IgD-negative memory B cell (primary cell): ENCODE results near the gene NABP1. TPM values are rescaled to one million over a fixed set of nuclear protein-coding genes. Genes with fewer than 3 reads are reported as not detected.
A peak's percentile ranks its signal among the peaks of the same experiment; 100 is the strongest.

Experiments
- H3K27ac Mint-ChIP-seq, 3 donors: one replicate each; pipeline ENCODE4 v1.8.0; 2020 to 2022; ENCODE audit warnings: mild to moderate bottlenecking in 3 of 3, mixed read lengths in 3 of 3, moderate library complexity in 1 of 3
- H3K27me3 Mint-ChIP-seq: one replicate; pipeline ENCODE4 v1.8.0; 2021; ENCODE audit warnings: mixed read lengths
- H3K36me3 Mint-ChIP-seq: one replicate; pipeline ENCODE4 v1.8.0; 2020; ENCODE audit warnings: mild to moderate bottlenecking, mixed read lengths
- H3K4me1 Mint-ChIP-seq, 3 donors: one replicate each; pipeline ENCODE4 v1.8.0; 2020 to 2022; ENCODE audit warnings: mixed read lengths in 3 of 3, mild to moderate bottlenecking in 1 of 3
- H3K4me3 Mint-ChIP-seq, 4 donors: one replicate each; pipeline ENCODE4 v1.8.0; 2020 to 2022; ENCODE audit warnings: mild to moderate bottlenecking in 4 of 4, mixed read lengths in 4 of 4, moderate library complexity in 3 of 4
- H3K9me3 Mint-ChIP-seq, 3 donors: one replicate each; pipeline ENCODE4 v1.8.0; 2020 to 2021; ENCODE audit warnings: mixed read lengths in 3 of 3, mild to moderate bottlenecking in 1 of 3
- polyA plus RNA-seq: library from polyadenylated mRNA; unstranded; fragments of 300-500 nt; fragmentation: Illumina TruSeq; gene quantifications from one replicate; pipeline ENCODE4 v1.2.3, GENCODE V29; 2021

Gene NABP1
- polyA plus RNA-seq, 1 donor from 2014 or later: 12.4 TPM

GRCh38 chr2:191686066-191686465, 8.1 kb downstream of the NABP1 start:
- Mint-ChIP-seq H3K36me3 (peaks cover 4% of the 10 kb centered on the region), H3K9me3 (no peaks in the 10 kb centered on the region), H3K27ac (peak overlapping the region in 1 of 3 donors; percentile 33), H3K4me1 (peaks cover 18 to 29% (median 27%) of the 10 kb centered on the region in 3 donors), H3K4me3 (no peak overlapping the region), H3K27me3 (no peaks in the 10 kb centered on the region)

GRCh38 chr2:191686729-191687128, 8.8 kb downstream of the NABP1 start:
- no peak overlapping the region for H3K4me3 Mint-ChIP-seq
- H3K9me3 Mint-ChIP-seq: no peaks in the 10 kb centered on the region
- peaks cover 18 to 30% (median 28%) of the 10 kb centered on the region in 3 donors for H3K4me1 Mint-ChIP-seq
- peak overlapping the region in 1 of 3 donors; percentile 33 for H3K27ac Mint-ChIP-seq
- peaks cover 4% of the 10 kb centered on the region for H3K36me3 Mint-ChIP-seq
- no peaks in the 10 kb centered on the region for H3K27me3 Mint-ChIP-seq

- Mint-ChIP-seq H3K4me1 (peaks cover 14 to 22% (median 22%) of the 10 kb centered on the region in 3 donors), H3K4me3 (no peak overlapping the region), H3K27me3 (no peaks in the 10 kb centered on the region), H3K9me3 (no peaks in the 10 kb centered on the region), H3K36me3 (peaks cover 2% of the 10 kb centered on the region), H3K27ac (peak overlapping the region in 2 of 3 donors; percentile 52 to 89)
Observed at GRCh38 chr2:191687867-191688266, 9.9 kb downstream of the NABP1 start.

GRCh38 chr2:191688934-191689695, 11.2 kb downstream of the NABP1 start:
- Mint-ChIP-seq H3K4me1 (peaks cover 18 to 21% (median 21%) of the 10 kb centered on the region in 3 donors), H3K36me3 (peaks cover 2% of the 10 kb centered on the region), H3K27me3 (no peaks in the 10 kb centered on the region), H3K9me3 (no peaks in the 10 kb centered on the region), H3K27ac (peak overlapping the region in 2 of 3 donors; percentile 20 to 65), H3K4me3 (no peak overlapping the region)

- peaks cover 18 to 21% (median 21%) of the 10 kb centered on the region in 3 donors for H3K4me1 Mint-ChIP-seq
- peaks cover 2% of the 10 kb centered on the region for H3K36me3 Mint-ChIP-seq
- H3K27me3 Mint-ChIP-seq: no peaks in the 10 kb centered on the region
- no peaks in the 10 kb centered on the region for H3K9me3 Mint-ChIP-seq
- peak overlapping the region in 1 of 3 donors; percentile 65 for H3K27ac Mint-ChIP-seq
- no peak overlapping the region for H3K4me3 Mint-ChIP-seq
Observed at GRCh38 chr2:191690327-191690726, 12.4 kb downstream of the NABP1 start.

- H3K27me3 Mint-ChIP-seq: no peaks in the 10 kb centered on the region
- no peak overlapping the region for H3K4me3 Mint-ChIP-seq
- H3K4me1 Mint-ChIP-seq: peaks cover 14 to 18% (median 17%) of the 10 kb centered on the region in 3 donors
- H3K27ac Mint-ChIP-seq: peak overlapping the region in 1 of 3 donors; percentile 5
- H3K36me3 Mint-ChIP-seq: no peaks in the 10 kb centered on the region
- no peaks in the 10 kb centered on the region for H3K9me3 Mint-ChIP-seq
Observed at GRCh38 chr2:191691016-191691735, 13.2 kb downstream of the NABP1 start.

GRCh38 chr2:191691898-191692297, 14.0 kb downstream of the NABP1 start:
- Mint-ChIP-seq H3K9me3 (no peaks in the 10 kb centered on the region), H3K4me1 (peaks cover 7 to 12% (median 11%) of the 10 kb centered on the region in 3 donors), H3K36me3 (peaks cover under 1% of the 10 kb centered on the region), H3K27me3 (no peaks in the 10 kb centered on the region), H3K4me3 (no peak overlapping the region), H3K27ac (no peak overlapping the region)

GRCh38 chr2:191692502-191693115, 14.7 kb downstream of the NABP1 start:
- Mint-ChIP-seq H3K27ac (no peak overlapping the region), H3K4me1 (peaks cover 6 to 12% (median 10%) of the 10 kb centered on the region in 3 donors), H3K27me3 (no peaks in the 10 kb centered on the region), H3K4me3 (no peak overlapping the region), H3K9me3 (no peaks in the 10 kb centered on the region), H3K36me3 (peaks cover 1% of the 10 kb centered on the region)

GRCh38 chr2:191693166-191693565, 15.2 kb downstream of the NABP1 start:
- H3K9me3 Mint-ChIP-seq: no peaks in the 10 kb centered on the region
- H3K36me3 Mint-ChIP-seq: peaks cover 1% of the 10 kb centered on the region
- H3K4me1 Mint-ChIP-seq: peaks cover 6 to 12% (median 10%) of the 10 kb centered on the region in 3 donors
- no peaks in the 10 kb centered on the region for H3K27me3 Mint-ChIP-seq
- H3K4me3 Mint-ChIP-seq: no peak overlapping the region
- no peak overlapping the region for H3K27ac Mint-ChIP-seq

- Mint-ChIP-seq H3K4me3 (no peak overlapping the region), H3K4me1 (peaks cover 6 to 10% (median 10%) of the 10 kb centered on the region in 3 donors), H3K27me3 (no peaks in the 10 kb centered on the region), H3K9me3 (no peaks in the 10 kb centered on the region), H3K36me3 (peaks cover 1% of the 10 kb centered on the region), H3K27ac (peak overlapping the region in 1 of 3 donors; percentile 84)
Observed at GRCh38 chr2:191693778-191694177, 15.8 kb downstream of the NABP1 start.

- Mint-ChIP-seq H3K36me3 (peaks cover 1% of the 10 kb centered on the region), H3K27me3 (no peaks in the 10 kb centered on the region), H3K4me3 (no peak overlapping the region), H3K9me3 (no peaks in the 10 kb centered on the region), H3K4me1 (peaks cover 2 to 6% (median 5%) of the 10 kb centered on the region in 3 donors), H3K27ac (no peak overlapping the region)
Observed at GRCh38 chr2:191696001-191696400, 18.1 kb downstream of the NABP1 start.

- no peak overlapping the region for H3K27ac Mint-ChIP-seq
Observed at GRCh38 chr2:191696966-191697365, 19.0 kb downstream of the NABP1 start.

GRCh38 chr2:191697870-191698269, 19.9 kb downstream of the NABP1 start:
- no peaks in the 10 kb centered on the region for H3K9me3 Mint-ChIP-seq
- H3K4me1 Mint-ChIP-seq: peaks cover 0 to 4% (median 0%) of the 10 kb centered on the region in 3 donors
- no peaks in the 10 kb centered on the region for H3K27me3 Mint-ChIP-seq
- H3K36me3 Mint-ChIP-seq: peaks cover 1% of the 10 kb centered on the region
- no peak overlapping the region for H3K27ac Mint-ChIP-seq
- H3K4me3 Mint-ChIP-seq: no peak overlapping the region

More at GRCh38 chr2:191696966-191697365, 19.0 kb downstream of the NABP1 start:
- Mint-ChIP-seq H3K4me1 (peaks cover 0 to 4% (median 0%) of the 10 kb centered on the region in 3 donors), H3K27me3 (no peaks in the 10 kb centered on the region), H3K9me3 (no peaks in the 10 kb centered on the region), H3K36me3 (peaks cover 1% of the 10 kb centered on the region), H3K4me3 (no peak overlapping the region)

- no peak overlapping the region for H3K4me3 Mint-ChIP-seq
- no peaks in the 10 kb centered on the region for H3K9me3 Mint-ChIP-seq
- no peak overlapping the region for H3K27ac Mint-ChIP-seq
- H3K4me1 Mint-ChIP-seq: no peaks in the 10 kb centered on the region
- peaks cover 6% of the 10 kb centered on the region for H3K36me3 Mint-ChIP-seq
- H3K27me3 Mint-ChIP-seq: no peaks in the 10 kb centered on the region
Observed at GRCh38 chr2:191699341-191699945, 21.5 kb downstream of the NABP1 start.

GRCh38 chr2:191701029-191701428, 23.1 kb downstream of the NABP1 start:
- Mint-ChIP-seq H3K4me1 (no peaks in the 10 kb centered on the region), H3K36me3 (peaks cover 6% of the 10 kb centered on the region), H3K4me3 (no peak overlapping the region), H3K27me3 (no peaks in the 10 kb centered on the region), H3K27ac (no peak overlapping the region), H3K9me3 (no peaks in the 10 kb centered on the region)
